Spleen (tissue), 7 donors: Measurements from ENCODE around the gene HAVCR1.

Source experiments
- CTCF ChIP-seq, 11 experiments: fragments of 200-600 bp in 7 of 11; fragments of 450-650 bp in 4 of 11; sonication (generic) in 4 of 11; IDR thresholded peaks in 8 of 11; conservative IDR thresholded peaks in 3 of 11; 1 replicate in 7 of 11; 2 replicates in 4 of 11; pipeline versions ENCODE4 v1.4.0 to v1.8.0; 2016 to 2021; ENCODE audit warnings: antibody characterized with exemption in 11 of 11, inconsistent platforms in 4 of 11, mild to moderate bottlenecking in 1 of 11
- POLR2A ChIP-seq, 3 donors: fragments of 450-650 bp; IDR thresholded peaks; one replicate each; pipeline ENCODE4 v1.5.1; 2017; ENCODE audit warnings: antibody characterized with exemption in 3 of 3, mild to moderate bottlenecking in 1 of 3
- donor health status: DM: no; HTN: no; CAD: no; lungs with moderate emphysema.
- donor health status: DM: no; HTN: no; CAD: no.
- donor health status: DM: no; HTN: no; CAD: no.

DNA sequence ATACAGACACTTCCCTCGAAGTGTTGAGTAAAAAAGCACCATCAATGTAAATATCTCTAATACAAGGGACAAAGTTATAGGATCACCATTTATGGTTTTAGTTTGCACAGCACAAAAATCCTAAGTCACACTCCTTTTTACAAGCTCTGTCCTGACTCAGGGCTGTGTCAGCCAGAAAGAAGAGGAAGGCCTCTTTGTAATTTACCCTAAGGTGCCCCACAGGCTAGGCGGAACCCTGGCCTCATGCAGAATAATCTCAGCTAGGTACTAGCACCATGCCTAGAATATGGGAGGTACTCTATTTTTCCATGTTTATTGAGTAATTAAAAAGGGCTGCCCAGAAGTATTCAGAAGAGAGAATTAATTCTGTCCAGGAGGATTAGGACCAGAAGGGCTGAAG lies 36.9 kb downstream of the HAVCR1 start:
- TF ChIP-seq POLR2A (IDR thresholded peaks at IDR 0.05) (no peak), CTCF (IDR thresholded peaks at IDR 0.05 in 8 of 11, conservative IDR thresholded peaks at IDR 0.05 in 3 of 11) (no peak)
